ENCODE results near the gene SPTBN1.

GRCh38 chr2:54618646-54619565 lies 162.8 kb downstream of the SPTBN1 start:
- TF ChIP-seq JUN (CRISPR knock-in tag; IDR thresholded peaks at IDR 0.05) (no peak), FOXJ3 (CRISPR knock-in tag; IDR thresholded peaks at IDR 0.05; ENCODE audit: borderline replicate concordance) (no peak), CTCF (IDR thresholded peaks at IDR 0.05) (no peak), ELF4 (CRISPR knock-in tag; IDR thresholded peaks at IDR 0.05; ENCODE audit: low read depth) (no peak), E2F1 (CRISPR knock-in tag; IDR thresholded peaks at IDR 0.05) (no peak)

Data from WTC11 (cell line).